Astrocyte (in vitro differentiated cells and primary cell): Measurements from ENCODE around the gene KRT86.

Source experiments
- EZH2 ChIP-seq: IDR thresholded peaks from 2 replicates; pipeline ENCODE4 v1.6.1; 2012; ENCODE audit warnings: mild to moderate bottlenecking, low read length, inconsistent platforms; ENCODE audit not compliant: insufficient read depth
- TF ChIP-seq, protein P1 (sequence below): IDR thresholded peaks from 2 replicates; pipeline ENCODE4 v1.5.1; 2011; ENCODE audit warnings: low read depth, mild to moderate bottlenecking, inconsistent platforms, low read length, moderate library complexity; ENCODE audit not compliant: insufficient read depth

GRCh38 chr12:52274521-52275120 lies at the start of gene KRT86:
- TF ChIP-seq, protein P1, sequence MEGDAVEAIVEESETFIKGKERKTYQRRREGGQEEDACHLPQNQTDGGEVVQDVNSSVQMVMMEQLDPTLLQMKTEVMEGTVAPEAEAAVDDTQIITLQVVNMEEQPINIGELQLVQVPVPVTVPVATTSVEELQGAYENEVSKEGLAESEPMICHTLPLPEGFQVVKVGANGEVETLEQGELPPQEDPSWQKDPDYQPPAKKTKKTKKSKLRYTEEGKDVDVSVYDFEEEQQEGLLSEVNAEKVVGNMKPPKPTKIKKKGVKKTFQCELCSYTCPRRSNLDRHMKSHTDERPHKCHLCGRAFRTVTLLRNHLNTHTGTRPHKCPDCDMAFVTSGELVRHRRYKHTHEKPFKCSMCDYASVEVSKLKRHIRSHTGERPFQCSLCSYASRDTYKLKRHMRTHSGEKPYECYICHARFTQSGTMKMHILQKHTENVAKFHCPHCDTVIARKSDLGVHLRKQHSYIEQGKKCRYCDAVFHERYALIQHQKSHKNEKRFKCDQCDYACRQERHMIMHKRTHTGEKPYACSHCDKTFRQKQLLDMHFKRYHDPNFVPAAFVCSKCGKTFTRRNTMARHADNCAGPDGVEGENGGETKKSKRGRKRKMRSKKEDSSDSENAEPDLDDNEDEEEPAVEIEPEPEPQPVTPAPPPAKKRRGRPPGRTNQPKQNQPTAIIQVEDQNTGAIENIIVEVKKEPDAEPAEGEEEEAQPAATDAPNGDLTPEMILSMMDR = no peak
- TF ChIP-seq EZH2 = no peak
